ENCODE measurements around the gene NAXD.

- TF ChIP-seq EZH2 (optimal IDR thresholded peaks at IDR 0.05; ENCODE audit: low read depth, low read length) (no peak), CTCF (IDR thresholded peaks at IDR 0.05; ENCODE audit: low read length) (0 out of 2 replicates have a peak, but pooled peaks have one; percentile 17), EZH2phosphoT487 (IDR thresholded peaks at IDR 0.05; ENCODE audit: low read length) (no peak)
Observed at GRCh38 chr13:110644892-110645521, 29.7 kb downstream of the NAXD start.
